ENCODE measurements around the gene BLCAP. TPM values are rescaled to one million over a fixed set of nuclear protein-coding genes. Genes with fewer than 3 reads are reported as not detected.

Gene BLCAP
- total RNA-seq, 4 donors from 2014 or later, result 91.3 to 136 (median 103) TPM

GRCh38 chr20:37520419-37520955 is 7.2 kb downstream of the BLCAP start:
- H3K4me3 ChIP-seq (ENCODE audit: low read depth, poor library complexity, severe bottlenecking), result no peak overlapping the region
- intact Hi-C loops (cut with DNase I; ENCODE audit: low total_unique reads), result no loop called here
- 92 to 93% methylated on average over 24 of the region's 24 CpGs for WGBS, 2 donors

DNA sequence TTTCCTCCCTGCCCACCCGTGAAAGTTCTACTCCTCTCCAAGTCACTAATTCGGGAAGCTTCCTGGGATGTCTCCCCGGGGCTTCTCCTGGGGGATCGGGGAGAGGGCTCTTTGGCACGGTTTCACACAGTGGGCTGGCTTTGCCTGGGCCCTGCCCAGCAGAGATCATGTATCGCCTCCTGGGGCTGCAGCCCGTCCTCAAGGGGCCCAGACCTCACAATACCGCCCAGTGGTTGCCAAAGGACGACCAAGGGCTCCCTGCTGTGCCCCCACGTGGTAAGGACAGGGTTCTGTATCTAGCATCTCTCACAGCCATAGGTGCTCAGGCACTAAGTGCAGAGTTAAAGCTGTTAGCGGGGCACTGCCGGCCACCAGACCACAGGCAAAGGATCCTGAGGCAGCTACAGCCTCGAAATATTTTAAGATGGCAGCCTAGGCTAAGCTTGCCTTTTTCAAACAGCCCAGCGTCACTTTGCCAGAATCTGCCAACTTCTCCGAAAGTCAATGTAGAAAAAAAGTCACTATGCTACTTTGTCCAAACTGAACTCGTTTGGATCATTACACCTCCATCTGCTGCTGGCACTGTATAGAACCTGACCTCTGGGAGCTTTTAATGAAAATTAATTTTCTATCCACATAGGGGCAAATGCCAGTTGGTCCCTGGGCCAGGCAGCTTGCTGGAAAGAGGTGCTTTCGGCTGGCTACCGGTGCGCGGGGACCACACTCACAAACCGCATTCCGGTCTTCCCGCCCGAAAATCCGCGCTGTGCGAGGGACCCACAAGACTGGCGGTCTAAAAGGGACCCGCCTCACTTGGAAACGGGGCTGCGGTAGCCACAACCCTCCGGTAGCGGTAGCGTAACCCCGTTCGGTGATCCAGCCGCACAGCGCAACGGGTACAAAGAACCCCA is 7.9 kb downstream of the BLCAP start:
- TF ChIP-seq POLR2A (IDR thresholded peaks at IDR 0.05), result no peak
- TF ChIP-seq, protein P1, sequence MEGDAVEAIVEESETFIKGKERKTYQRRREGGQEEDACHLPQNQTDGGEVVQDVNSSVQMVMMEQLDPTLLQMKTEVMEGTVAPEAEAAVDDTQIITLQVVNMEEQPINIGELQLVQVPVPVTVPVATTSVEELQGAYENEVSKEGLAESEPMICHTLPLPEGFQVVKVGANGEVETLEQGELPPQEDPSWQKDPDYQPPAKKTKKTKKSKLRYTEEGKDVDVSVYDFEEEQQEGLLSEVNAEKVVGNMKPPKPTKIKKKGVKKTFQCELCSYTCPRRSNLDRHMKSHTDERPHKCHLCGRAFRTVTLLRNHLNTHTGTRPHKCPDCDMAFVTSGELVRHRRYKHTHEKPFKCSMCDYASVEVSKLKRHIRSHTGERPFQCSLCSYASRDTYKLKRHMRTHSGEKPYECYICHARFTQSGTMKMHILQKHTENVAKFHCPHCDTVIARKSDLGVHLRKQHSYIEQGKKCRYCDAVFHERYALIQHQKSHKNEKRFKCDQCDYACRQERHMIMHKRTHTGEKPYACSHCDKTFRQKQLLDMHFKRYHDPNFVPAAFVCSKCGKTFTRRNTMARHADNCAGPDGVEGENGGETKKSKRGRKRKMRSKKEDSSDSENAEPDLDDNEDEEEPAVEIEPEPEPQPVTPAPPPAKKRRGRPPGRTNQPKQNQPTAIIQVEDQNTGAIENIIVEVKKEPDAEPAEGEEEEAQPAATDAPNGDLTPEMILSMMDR (IDR thresholded peaks at IDR 0.05), result no peak
- peak in 1 of 2 donors; percentile 82 for DNase-seq (ENCODE audit: low spot score in 2 of 2)
- 71 to 80% methylated on average over 39 of the region's 39 CpGs for WGBS, 2 donors
- no peak overlapping the region for H3K4me3 ChIP-seq (ENCODE audit: low read depth, poor library complexity, severe bottlenecking)
- intact Hi-C loops (cut with DNase I; ENCODE audit: low total_unique reads), result no loop called here

More at GRCh38 chr20:37520419-37520955, 7.2 kb downstream of the BLCAP start:
- TF ChIP-seq POLR2A (IDR thresholded peaks at IDR 0.05), result no peak
- TF ChIP-seq, protein P1 (IDR thresholded peaks at IDR 0.05), result no peak
- peak in 1 of 2 donors; percentile 83 for DNase-seq (ENCODE audit: low spot score in 2 of 2)

- DNase-seq (ENCODE audit: low spot score in 2 of 2), result peak in 1 of 2 donors; percentile 85
- intact Hi-C loops (cut with DNase I; ENCODE audit: low total_unique reads), result no loop called here
- no peak overlapping the region for H3K4me3 ChIP-seq (ENCODE audit: low read depth, poor library complexity, severe bottlenecking)
- WGBS, 2 donors, result 63 to 72% methylated on average over 30 of the region's 30 CpGs
- TF ChIP-seq POLR2A (IDR thresholded peaks at IDR 0.05), result no peak
- TF ChIP-seq, protein P1 (IDR thresholded peaks at IDR 0.05), result no peak
Measured at GRCh38 chr20:37518606-37519507, 8.8 kb downstream of the BLCAP start.

- whole genome bisulfite sequencing, 2 donors, result 80 to 84% methylated on average over 7 of the region's 7 CpGs
- no peak overlapping the region for H3K4me3 ChIP-seq (ENCODE audit: low read depth, poor library complexity, severe bottlenecking)
- DNase-seq (ENCODE audit: low spot score in 2 of 2), result peak in 1 of 2 donors; percentile 53
- intact Hi-C loops (cut with DNase I; ENCODE audit: low total_unique reads), result no loop called here
- no peak for TF ChIP-seq POLR2A (IDR thresholded peaks at IDR 0.05)
- TF ChIP-seq, protein P1 (IDR thresholded peaks at IDR 0.05), result no peak
Measured at GRCh38 chr20:37518059-37518458, 9.6 kb downstream of the BLCAP start.

DNA sequence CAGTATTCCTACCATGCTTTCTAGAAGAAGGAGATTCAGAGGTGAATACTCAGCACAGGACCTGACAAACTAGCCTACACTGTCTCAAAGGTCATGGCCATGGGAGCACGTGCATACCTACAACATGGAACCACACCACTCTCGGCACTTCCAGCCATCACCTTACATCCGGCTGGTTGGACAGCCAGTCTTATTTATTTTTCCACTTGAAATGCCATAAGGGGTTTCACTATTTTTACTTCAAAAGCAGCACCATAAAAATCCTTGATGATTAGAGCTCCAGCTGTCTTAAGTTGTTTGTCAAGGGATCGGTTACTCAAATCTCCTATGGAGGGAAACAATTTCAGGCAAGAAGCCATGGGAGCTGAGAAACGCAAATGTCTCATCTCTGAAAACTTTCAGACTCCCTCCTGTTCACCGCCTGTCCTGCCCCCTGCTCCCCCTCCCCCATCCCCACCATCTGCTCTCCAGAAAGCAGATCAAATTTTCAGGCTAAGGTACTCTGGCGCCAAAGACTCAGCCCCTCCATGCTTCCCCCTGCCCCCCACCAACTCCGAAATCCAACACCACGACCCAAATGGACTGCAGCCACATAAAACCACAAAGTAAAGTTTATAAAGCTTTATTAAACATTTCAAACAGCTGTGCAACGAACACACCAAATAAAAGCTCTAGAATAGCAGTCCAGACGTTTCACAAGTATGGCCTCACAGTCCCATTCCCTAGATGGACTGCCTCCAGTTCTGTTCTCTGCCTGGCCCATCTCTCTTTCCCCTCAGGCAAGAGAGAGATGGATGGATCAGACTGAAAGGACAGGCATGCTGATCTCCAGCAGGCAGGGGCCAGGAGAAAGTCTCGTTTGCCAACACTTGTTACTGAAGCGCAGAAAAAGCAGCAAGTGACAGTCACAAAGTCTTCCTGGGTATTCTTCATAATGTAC is 10.6 kb downstream of the BLCAP start:
- DNase-seq (ENCODE audit: low spot score in 2 of 2), result peak in 1 of 2 donors; percentile 67
- H3K4me3 ChIP-seq (ENCODE audit: low read depth, poor library complexity, severe bottlenecking), result no peak overlapping the region
- TF ChIP-seq, protein P1 (IDR thresholded peaks at IDR 0.05), result no peak
- intact Hi-C loops (cut with DNase I; ENCODE audit: low total_unique reads), result no loop called here
- WGBS, 2 donors, result 69 to 71% methylated on average over 13 of the region's 13 CpGs

All from lower leg skin (tissue), 4 donors.